CD4-positive, CD25-positive, alpha-beta regulatory T cell (primary cell): ENCODE data around the gene STARD13. TPM values are rescaled to one million over a fixed set of nuclear protein-coding genes. Genes with fewer than 3 reads are reported as not detected.

Source experiments
- ATAC-seq, 2 donors: fragments of 150-1000 bp; cut with Tn5 transposase; one replicate each; pipeline ENCODE4 v1.10.0; 2021; ENCODE audit warnings: low read depth in 2 of 2, moderate number of reproducible peaks in 2 of 2, moderate library complexity in 1 of 2
- DNase-seq, 3 donors: peaks; one replicate each; pipeline versions ENCODE4 v3.0.0 to v3.0.0-alpha.2; 2012 to 2022; ENCODE audit warnings: mixed read lengths in 1 of 3
- H3K27ac ChIP-seq: one replicate; pipeline ENCODE4 v1.7.0; 2013; ENCODE audit warnings: mild to moderate bottlenecking, low read length; ENCODE audit not compliant: insufficient read depth, poor library complexity, severe bottlenecking
- H3K27me3 ChIP-seq: one replicate; pipeline ENCODE4 v1.7.0; 2013; ENCODE audit warnings: low read length; ENCODE audit not compliant: control insufficient read depth, insufficient read depth
- H3K36me3 ChIP-seq: one replicate; pipeline ENCODE4 v1.7.0; 2013; ENCODE audit warnings: mild to moderate bottlenecking, low read length, moderate library complexity; ENCODE audit not compliant: control insufficient read depth, insufficient read depth
- H3K4me1 ChIP-seq: 2 replicates; pipeline ENCODE4 v1.7.0; 2013; ENCODE audit warnings: mild to moderate bottlenecking, low read length; ENCODE audit not compliant: insufficient read depth, control insufficient read depth, poor library complexity, severe bottlenecking
- H3K4me3 ChIP-seq: one replicate; pipeline ENCODE4 v1.7.0; 2013; ENCODE audit warnings: low read depth, mild to moderate bottlenecking, low read length, moderate library complexity
- H3K9me3 ChIP-seq, 2 experiments: 1 replicate in 1 of 2; 2 replicates in 1 of 2; pipeline ENCODE4 v1.7.0; 2013; ENCODE audit warnings: low read length in 2 of 2, mild to moderate bottlenecking in 1 of 2, moderate library complexity in 1 of 2; ENCODE audit not compliant: control insufficient read depth in 2 of 2
- H3K27ac Mint-ChIP-seq, 3 donors: one replicate each; pipeline ENCODE4 v1.8.0; 2020 to 2022; ENCODE audit warnings: mild to moderate bottlenecking in 3 of 3, mixed read lengths in 3 of 3, moderate library complexity in 2 of 3
- H3K27me3 Mint-ChIP-seq: one replicate; pipeline ENCODE4 v1.8.0; 2022; ENCODE audit warnings: mild to moderate bottlenecking, mixed read lengths
- H3K36me3 Mint-ChIP-seq: one replicate; pipeline ENCODE4 v1.8.0; 2020; ENCODE audit warnings: mixed read lengths
- H3K4me1 Mint-ChIP-seq, 4 donors: one replicate each; pipeline ENCODE4 v1.8.0; 2020 to 2022; ENCODE audit warnings: mixed read lengths in 4 of 4, mild to moderate bottlenecking in 1 of 4
- H3K4me3 Mint-ChIP-seq, 4 donors: one replicate each; pipeline ENCODE4 v1.8.0; 2020 to 2022; ENCODE audit warnings: mild to moderate bottlenecking in 4 of 4, mixed read lengths in 4 of 4, moderate library complexity in 3 of 4
- H3K9me3 Mint-ChIP-seq, 7 donors: one replicate each; pipeline ENCODE4 v1.8.0; 2020 to 2022; ENCODE audit warnings: mixed read lengths in 7 of 7, mild to moderate bottlenecking in 3 of 7, moderate library complexity in 2 of 7
- polyA plus RNA-seq, 4 donors: library from polyadenylated mRNA; unstranded; fragments of 300-500 nt; fragmentation: Illumina TruSeq; gene quantifications; one replicate each; pipeline ENCODE4 v1.2.3, GENCODE V29; 2021
- total RNA-seq: library from RNA; stranded (reverse); gene quantifications from one replicate; pipeline ENCODE4 v1.2.3, GENCODE V29; 2022

Gene STARD13
- total and polyA plus RNA-seq, 5 donors from 2014 or later: not detected

- H3K4me3 Mint-ChIP-seq: no peak overlapping the region
- H3K27ac ChIP-seq: no peak overlapping the region
- H3K27ac Mint-ChIP-seq: no peak overlapping the region
- H3K4me3 ChIP-seq: no peak overlapping the region
- no peaks in the 10 kb centered on the region for H3K4me1 Mint-ChIP-seq
- H3K36me3 Mint-ChIP-seq: no peaks in the 10 kb centered on the region
- no peak for DNase-seq
- no peaks in the 10 kb centered on the region for H3K9me3 ChIP-seq
- no peak for ATAC-seq
- H3K36me3 ChIP-seq: no peaks in the 10 kb centered on the region
- peaks cover 1% of the 10 kb centered on the region for H3K27me3 ChIP-seq
- H3K9me3 Mint-ChIP-seq: peaks cover 0 to 4% (median 0%) of the 10 kb centered on the region in 7 donors
- peaks cover 14% of the 10 kb centered on the region for H3K27me3 Mint-ChIP-seq
- no peaks in the 10 kb centered on the region for H3K4me1 ChIP-seq
Observed at GRCh38 chr13:33101835-33102234, 183.7 kb downstream of the STARD13 start.

GRCh38 chr13:33100886-33101285 is 184.7 kb downstream of the STARD13 start:
- Mint-ChIP-seq H3K4me1 (no peaks in the 10 kb centered on the region), H3K4me3 (no peak overlapping the region), H3K36me3 (no peaks in the 10 kb centered on the region), H3K27ac (no peak overlapping the region), H3K9me3 (peaks cover 0 to 4% (median 0%) of the 10 kb centered on the region in 7 donors), H3K27me3 (peaks cover 18% of the 10 kb centered on the region)
- H3K9me3 ChIP-seq: no peaks in the 10 kb centered on the region
- no peak overlapping the region for H3K4me3 ChIP-seq
- DNase-seq (no peak), ATAC-seq (no peak)
- H3K27ac ChIP-seq: no peak overlapping the region
- no peaks in the 10 kb centered on the region for H3K4me1 ChIP-seq
- no peaks in the 10 kb centered on the region for H3K27me3 ChIP-seq
- no peaks in the 10 kb centered on the region for H3K36me3 ChIP-seq

- no peak for DNase-seq
- no peaks in the 10 kb centered on the region for H3K36me3 ChIP-seq
- H3K4me1 ChIP-seq: no peaks in the 10 kb centered on the region
- no peaks in the 10 kb centered on the region for H3K36me3 Mint-ChIP-seq
- no peak overlapping the region for H3K4me3 Mint-ChIP-seq
- H3K9me3 Mint-ChIP-seq: peaks cover 0 to 4% (median 0%) of the 10 kb centered on the region in 7 donors
- no peak overlapping the region for H3K27ac ChIP-seq
- no peak overlapping the region for H3K4me3 ChIP-seq
- no peaks in the 10 kb centered on the region for H3K4me1 Mint-ChIP-seq
- H3K27me3 ChIP-seq: no peaks in the 10 kb centered on the region
- no peaks in the 10 kb centered on the region for H3K9me3 ChIP-seq
- H3K27ac Mint-ChIP-seq: no peak overlapping the region
- peaks cover 18% of the 10 kb centered on the region for H3K27me3 Mint-ChIP-seq
- ATAC-seq: no peak
Observed at GRCh38 chr13:33099860-33100259, 185.7 kb downstream of the STARD13 start.

GRCh38 chr13:33096886-33097605 is 188.5 kb downstream of the STARD13 start:
- ATAC-seq (no peak), DNase-seq (no peak)
- no peak overlapping the region for H3K4me3 Mint-ChIP-seq
- no peaks in the 10 kb centered on the region for H3K4me1 Mint-ChIP-seq
- no peaks in the 10 kb centered on the region for H3K36me3 ChIP-seq
- no peak overlapping the region for H3K4me3 ChIP-seq
- no peak overlapping the region for H3K27ac Mint-ChIP-seq
- no peak overlapping the region for H3K27ac ChIP-seq
- H3K4me1 ChIP-seq: no peaks in the 10 kb centered on the region
- no peaks in the 10 kb centered on the region for H3K27me3 ChIP-seq
- H3K36me3 Mint-ChIP-seq: no peaks in the 10 kb centered on the region
- no peaks in the 10 kb centered on the region for H3K9me3 ChIP-seq
- peaks cover 0 to 4% (median 0%) of the 10 kb centered on the region in 7 donors for H3K9me3 Mint-ChIP-seq
- H3K27me3 Mint-ChIP-seq: peaks cover 13% of the 10 kb centered on the region

- peaks cover 5% of the 10 kb centered on the region for H3K27me3 Mint-ChIP-seq
- Histone ChIP-seq H3K4me1 (no peaks in the 10 kb centered on the region), H3K4me3 (no peak overlapping the region), H3K9me3 (no peaks in the 10 kb centered on the region), H3K36me3 (no peaks in the 10 kb centered on the region), H3K27ac (no peak overlapping the region), H3K27me3 (no peaks in the 10 kb centered on the region)
- no peaks in the 10 kb centered on the region for H3K36me3 Mint-ChIP-seq
- H3K4me3 Mint-ChIP-seq: no peak overlapping the region
- peaks cover 0 to 3% (median 0%) of the 10 kb centered on the region in 7 donors for H3K9me3 Mint-ChIP-seq
- DNase-seq (no peak), ATAC-seq (no peak)
- no peaks in the 10 kb centered on the region for H3K4me1 Mint-ChIP-seq
- H3K27ac Mint-ChIP-seq: no peak overlapping the region
Observed at GRCh38 chr13:33092073-33092987, 193.2 kb downstream of the STARD13 start.

GRCh38 chr13:33091415-33091774 is 194.2 kb downstream of the STARD13 start:
- peaks cover 4% of the 10 kb centered on the region for H3K27me3 Mint-ChIP-seq
- Histone ChIP-seq H3K27ac (no peak overlapping the region), H3K9me3 (no peaks in the 10 kb centered on the region), H3K36me3 (no peaks in the 10 kb centered on the region), H3K27me3 (no peaks in the 10 kb centered on the region), H3K4me1 (no peaks in the 10 kb centered on the region), H3K4me3 (no peak overlapping the region)
- ATAC-seq (no peak), DNase-seq (no peak)
- no peak overlapping the region for H3K4me3 Mint-ChIP-seq
- H3K4me1 Mint-ChIP-seq: no peaks in the 10 kb centered on the region
- peaks cover 0 to 3% (median 0%) of the 10 kb centered on the region in 7 donors for H3K9me3 Mint-ChIP-seq
- no peaks in the 10 kb centered on the region for H3K36me3 Mint-ChIP-seq
- H3K27ac Mint-ChIP-seq: no peak overlapping the region

- Histone ChIP-seq H3K36me3 (no peaks in the 10 kb centered on the region), H3K9me3 (no peaks in the 10 kb centered on the region), H3K27me3 (no peaks in the 10 kb centered on the region), H3K4me1 (no peaks in the 10 kb centered on the region), H3K4me3 (no peak overlapping the region), H3K27ac (no peak overlapping the region)
- DNase-seq (no peak), ATAC-seq (no peak)
- H3K27ac Mint-ChIP-seq: no peak overlapping the region
- H3K9me3 Mint-ChIP-seq: peaks cover 0 to 3% (median 0%) of the 10 kb centered on the region in 7 donors
- H3K4me1 Mint-ChIP-seq: no peaks in the 10 kb centered on the region
- peaks cover 4% of the 10 kb centered on the region for H3K27me3 Mint-ChIP-seq
- H3K36me3 Mint-ChIP-seq: no peaks in the 10 kb centered on the region
- H3K4me3 Mint-ChIP-seq: no peak overlapping the region
Observed at GRCh38 chr13:33090755-33091414, 194.7 kb downstream of the STARD13 start.
